GM13977 (cell line): ENCODE data around the gene PCBP1.
"Not testable (repeated sequence)": the region's sequence is repeated elsewhere in the genome, so short reads cannot be mapped to it uniquely, and the experiment has no call there.

Experiments
- DNase-seq: peaks from one replicate; pipeline ENCODE4 v3.0.0; 2012; ENCODE audit warnings: low spot score
- CTCF ChIP-seq: IDR thresholded peaks from 2 replicates; pipeline ENCODE4 v1.5.1; 2012; ENCODE audit warnings: mild to moderate bottlenecking, control low read depth; ENCODE audit not compliant: insufficient read depth; ENCODE audit errors: extremely low read depth, missing control alignments
- in situ Hi-C: fragments of 300-500 bp; cut with MboI; formaldehyde crosslinking; loops from one replicate; pipeline ENCODE4 v1.12.0; 2022; ENCODE audit warnings: low sequenced_read_pairs, low pct_unique_long_range_greater_than_20kb, mixed read lengths, inconsistent platforms; ENCODE audit not compliant: unreplicated experiment

Gene PCBP1

GRCh38 chr2:70133127-70133452 is 45.8 kb downstream of the PCBP1 start:
- in situ Hi-C loops = loop anchor here (10.0 kb wide), 1 partner anchor 48 kb away; the partner anchor contains the start of gene PCBP1
- TF ChIP-seq CTCF = no peak
- no peak for DNase-seq

GRCh38 chr2:70133491-70134322 is 46.4 kb downstream of the PCBP1 start:
- in situ Hi-C loops = loop anchor here (10.0 kb wide), 1 partner anchor 49 kb away; the partner anchor contains the start of gene PCBP1
- DNase-seq = peak; percentile 39
- TF ChIP-seq CTCF = no peak

- not testable (repeated sequence) for DNase-seq
- in situ Hi-C loops = loop anchor here (10.0 kb wide), 1 partner anchor 50 kb away; the partner anchor contains the start of gene PCBP1
These were observed 47.2 kb downstream of the PCBP1 start for GRCh38 chr2:70134323-70134983.
